Lung (tissue), 12 donors: ENCODE measurements around the gene DUS3L. TPM values are rescaled to one million over a fixed set of nuclear protein-coding genes. Genes with fewer than 3 reads are reported as not detected.

Experiments used
- ATAC-seq: fragments of 200-7000 bp; cut with Tn5 transposase; one replicate; pipeline ENCODE4 v1.9.1; 2020; ENCODE audit warnings: moderate number of reproducible peaks; ENCODE audit not compliant: insufficient read depth, low FRiP score
- DNase-seq, 3 donors: peaks; one replicate each; pipeline ENCODE4 v3.0.0-alpha.2; 2013 to 2017
- H3K27ac ChIP-seq, 2 donors: one replicate each; pipeline ENCODE4 v1.5.1; 2013; ENCODE audit warnings: mild to moderate bottlenecking in 2 of 2, moderate library complexity in 2 of 2, control low read depth in 1 of 2, inconsistent platforms in 1 of 2, low read depth in 1 of 2, low read length in 1 of 2
- H3K27me3 ChIP-seq, 3 donors: one replicate each; pipeline ENCODE4 v1.5.1; 2013; ENCODE audit warnings: low read length in 2 of 3; ENCODE audit not compliant: control insufficient read depth in 3 of 3, insufficient read depth in 3 of 3
- H3K36me3 ChIP-seq, 4 donors: one replicate each; pipeline ENCODE4 v1.5.1; 2013; ENCODE audit warnings: low read length in 4 of 4, mild to moderate bottlenecking in 1 of 4, moderate library complexity in 1 of 4; ENCODE audit not compliant: control insufficient read depth in 4 of 4, insufficient read depth in 4 of 4
- H3K4me1 ChIP-seq, 5 donors: one replicate each; pipeline ENCODE4 v1.5.1; 2013; ENCODE audit warnings: low read length in 5 of 5, mild to moderate bottlenecking in 2 of 5, moderate library complexity in 1 of 5; ENCODE audit not compliant: control insufficient read depth in 5 of 5, insufficient read depth in 5 of 5
- H3K4me3 ChIP-seq: one replicate; pipeline ENCODE4 v1.5.1; 2013; ENCODE audit warnings: mild to moderate bottlenecking, control low read depth, moderate library complexity
- H3K9ac ChIP-seq, 2 donors: one replicate each; pipeline ENCODE4 v1.5.1; 2013; ENCODE audit warnings: low read length in 2 of 2, control low read depth in 1 of 2; ENCODE audit not compliant: insufficient read depth in 1 of 2
- H3K9me3 ChIP-seq, 4 donors: one replicate each; pipeline ENCODE4 v1.5.1; 2013; ENCODE audit warnings: low read length in 3 of 4, mild to moderate bottlenecking in 1 of 4, moderate library complexity in 1 of 4; ENCODE audit not compliant: control insufficient read depth in 4 of 4, insufficient read depth in 3 of 4
- WGBS, 2 donors: extraction: QIAGEN DNeasy Blood & Tissue Kit; methylation state at CpG; one replicate each; pipeline ENCODE4 v1.1.7; 2013; 5-methylcytosine and 5-hydroxymethylcytosine counted together
- polyA plus RNA-seq, 2 donors: library from polyadenylated mRNA; stranded (reverse); fragments of 200-250 nt; gene quantifications; one replicate each; pipeline ENCODE4 v1.2.1, GENCODE V29; 2013
- total RNA-seq, 2 donors: library from RNA; depleted of rRNA in 1 of 2; stranded (reverse); fragments of >200 nt in 1 of 2; gene quantifications; one replicate each; pipeline ENCODE4 v1.2.1, GENCODE V29; 2014 to 2021
- TF ChIP-seq, protein P1 (sequence below): IDR thresholded peaks from 2 replicates; pipeline ENCODE4 v1.5.1; 2012; ENCODE audit warnings: mild to moderate bottlenecking; ENCODE audit errors: control extremely low read depth, extremely low read depth
- donor health status: control.
- donor health status: control.
- donor health status: Bipolar disorder and iron deficiency.
- donor health status: healthy.
- donor health status: DM: yes; HTN: yes; CAD: no.

The DUS3L gene
- total and polyA plus RNA-seq, 4 donors: 18.5 to 47.0 (median 36.7) TPM

DNA sequence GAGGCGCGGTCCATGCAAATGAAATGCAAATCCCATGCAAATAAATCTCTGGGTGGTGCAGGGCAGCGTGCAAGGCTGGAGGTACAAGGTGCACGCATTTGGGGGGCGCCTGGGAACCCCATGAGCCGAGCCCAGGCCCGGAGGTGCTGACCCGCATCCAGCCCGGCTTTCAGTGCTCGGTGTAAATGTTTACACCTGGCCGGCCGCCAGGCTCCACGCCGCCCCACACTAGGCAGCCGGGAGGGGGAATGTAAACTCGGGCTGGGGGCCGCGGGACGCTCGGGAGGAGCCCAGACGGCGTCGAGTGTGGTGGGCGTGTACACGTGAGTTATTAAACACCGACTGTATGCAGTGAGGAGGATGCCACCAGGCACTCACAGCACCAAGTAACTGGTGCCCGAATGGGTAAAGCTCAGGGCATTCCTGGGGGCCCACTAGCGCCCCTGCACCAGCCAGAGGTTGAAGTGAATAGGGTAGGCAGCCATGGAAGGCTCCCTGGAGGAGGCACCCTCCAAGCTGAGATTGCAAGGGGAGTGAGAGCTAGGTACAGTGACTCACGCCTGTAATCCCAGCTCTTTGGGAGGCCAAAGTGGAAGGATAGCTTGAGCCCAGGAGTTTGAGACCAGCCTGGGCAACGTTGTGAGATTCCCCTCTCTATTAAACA, 31.4 kb upstream of the DUS3L start:
- DNase-seq: no peak
- 35 to 53% methylated on average over 30 of the region's 30 CpGs for WGBS, 2 donors

DNA sequence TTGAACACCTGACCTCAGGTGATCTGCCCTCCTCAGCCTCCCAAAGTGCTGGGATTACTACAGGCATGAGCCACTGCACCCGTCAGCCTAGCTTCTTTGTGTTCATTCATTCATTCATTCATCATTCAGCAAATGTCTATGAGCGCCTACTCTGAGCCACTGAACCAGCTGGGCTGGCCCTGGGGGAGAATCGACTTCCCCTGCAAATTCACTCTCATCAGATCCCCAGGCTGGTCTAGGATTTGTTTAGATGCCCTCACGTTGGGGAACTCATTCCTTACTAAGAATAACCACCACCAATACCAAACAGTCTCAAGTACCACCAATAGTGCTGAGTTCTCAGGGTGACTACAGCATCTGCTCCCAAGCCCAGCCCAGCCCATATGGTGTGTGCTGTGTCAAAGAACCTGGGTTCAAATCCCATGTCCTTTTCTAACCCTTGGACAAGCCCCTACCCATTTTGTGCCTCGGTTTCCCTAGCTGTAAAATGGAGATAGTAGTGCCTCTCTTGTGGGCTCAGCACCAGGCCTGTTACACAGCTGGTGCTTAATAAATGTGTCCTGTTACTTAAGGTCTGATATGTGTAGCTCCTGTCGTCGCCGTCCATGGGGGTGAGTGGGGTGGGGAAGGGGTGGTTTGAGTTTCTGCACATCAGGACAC, 30.7 kb upstream of the DUS3L start:
- DNase-seq (no peak), ATAC-seq (no peak)
- Histone ChIP-seq H3K36me3 (no peaks in the 10 kb centered on the region), H3K27ac (no peak overlapping the region), H3K4me1 (peaks cover 0 to 5% (median 0%) of the 10 kb centered on the region in 5 donors), H3K4me3 (no peak overlapping the region), H3K27me3 (no peaks in the 10 kb centered on the region), H3K9ac (no peak overlapping the region), H3K9me3 (peaks cover 0 to 2% (median 0%) of the 10 kb centered on the region in 4 donors)
- TF ChIP-seq, protein P1, sequence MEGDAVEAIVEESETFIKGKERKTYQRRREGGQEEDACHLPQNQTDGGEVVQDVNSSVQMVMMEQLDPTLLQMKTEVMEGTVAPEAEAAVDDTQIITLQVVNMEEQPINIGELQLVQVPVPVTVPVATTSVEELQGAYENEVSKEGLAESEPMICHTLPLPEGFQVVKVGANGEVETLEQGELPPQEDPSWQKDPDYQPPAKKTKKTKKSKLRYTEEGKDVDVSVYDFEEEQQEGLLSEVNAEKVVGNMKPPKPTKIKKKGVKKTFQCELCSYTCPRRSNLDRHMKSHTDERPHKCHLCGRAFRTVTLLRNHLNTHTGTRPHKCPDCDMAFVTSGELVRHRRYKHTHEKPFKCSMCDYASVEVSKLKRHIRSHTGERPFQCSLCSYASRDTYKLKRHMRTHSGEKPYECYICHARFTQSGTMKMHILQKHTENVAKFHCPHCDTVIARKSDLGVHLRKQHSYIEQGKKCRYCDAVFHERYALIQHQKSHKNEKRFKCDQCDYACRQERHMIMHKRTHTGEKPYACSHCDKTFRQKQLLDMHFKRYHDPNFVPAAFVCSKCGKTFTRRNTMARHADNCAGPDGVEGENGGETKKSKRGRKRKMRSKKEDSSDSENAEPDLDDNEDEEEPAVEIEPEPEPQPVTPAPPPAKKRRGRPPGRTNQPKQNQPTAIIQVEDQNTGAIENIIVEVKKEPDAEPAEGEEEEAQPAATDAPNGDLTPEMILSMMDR: no peak
- WGBS, 2 donors: 56 to 58% methylated on average over 8 of the region's 8 CpGs

More for the DNA sequence above, 31.4 kb upstream of the DUS3L start:
- ATAC-seq: no peak
- no peak overlapping the region for H3K4me3 ChIP-seq
- H3K4me1 ChIP-seq: peaks cover 0 to 5% (median 0%) of the 10 kb centered on the region in 5 donors
- peaks cover 0 to 2% (median 0%) of the 10 kb centered on the region in 4 donors for H3K9me3 ChIP-seq
- H3K9ac ChIP-seq: no peak overlapping the region
- no peak overlapping the region for H3K27ac ChIP-seq
- TF ChIP-seq, protein P1: no peak
- no peaks in the 10 kb centered on the region for H3K36me3 ChIP-seq
- no peaks in the 10 kb centered on the region for H3K27me3 ChIP-seq

DNA sequence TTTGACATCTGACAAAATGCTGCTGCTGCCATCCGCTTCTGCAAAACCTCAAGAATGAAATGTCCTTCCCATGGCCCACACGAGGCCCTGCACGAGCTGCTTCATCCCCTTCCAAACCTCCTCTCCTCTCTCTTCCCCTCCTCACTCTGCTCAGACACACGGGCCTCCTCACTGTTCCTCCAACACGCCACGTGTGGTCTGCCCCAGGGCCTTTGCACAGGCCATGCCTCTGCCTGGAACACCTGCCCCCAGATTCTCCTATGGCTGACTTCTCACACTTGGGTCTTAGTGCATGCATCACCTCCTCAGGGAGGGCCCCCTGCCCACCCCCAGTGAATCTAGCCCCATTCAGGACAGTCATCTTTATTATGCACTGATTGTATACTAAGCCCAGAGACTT, 29.8 kb upstream of the DUS3L start:
- peaks cover 0 to 2% (median 0%) of the 10 kb centered on the region in 4 donors for H3K9me3 ChIP-seq
- no peaks in the 10 kb centered on the region for H3K27me3 ChIP-seq
- TF ChIP-seq, protein P1: no peak
- H3K4me1 ChIP-seq: peaks cover 0 to 5% (median 0%) of the 10 kb centered on the region in 5 donors
- WGBS, 2 donors: 58 to 63% methylated on average over 6 of the region's 6 CpGs
- H3K27ac ChIP-seq: no peak overlapping the region
- H3K4me3 ChIP-seq: no peak overlapping the region
- DNase-seq: no peak
- ATAC-seq: no peak
- H3K36me3 ChIP-seq: no peaks in the 10 kb centered on the region
- H3K9ac ChIP-seq: no peak overlapping the region
